Airway epithelial cell (primary cell): ENCODE data around the gene RAB38. TPM values are rescaled to one million over a fixed set of nuclear protein-coding genes. Genes with fewer than 3 reads are reported as not detected.

Experiments
- total RNA-seq: library from RNA; depleted of rRNA; stranded (reverse); fragments of >200 nt; gene quantifications from 2 replicates; pipeline ENCODE4 v1.2.3, GENCODE V29; 2015

The RAB38 gene
- total RNA-seq: 86.3 and 86.4 TPM in 2 replicates

GRCh38 chr11:88174709-88175568 lies at the start of gene RAB38:
TSS of gene RAB38 (minus strand) at chr11:88175443. CDS start at chr11:88175384, 59 bp downstream.

Other genes with a start within 250 kb of the RAB38 start
- gene CTSC, start 162.3 kb upstream of the RAB38 start, total RNA-seq: 373 and 451 TPM in 2 replicates